WERI-Rb-1 (cell line): ENCODE results near the gene HPCAL1.

ENCODE experiments used
- DNase-seq: peaks from one replicate; pipeline ENCODE4 v3.0.0-alpha.2; 2020
- H3K27ac ChIP-seq: fragments of 250-450 bp; sonication (Bioruptor Pico); 2 replicates; pipeline ENCODE4 v1.5.1; 2020; ENCODE audit warnings: mild to moderate bottlenecking, moderate library complexity
- H3K27me3 ChIP-seq: fragments of 250-450 bp; sonication (Bioruptor Pico); 2 replicates; pipeline ENCODE4 v1.5.1; 2021; ENCODE audit warnings: mild to moderate bottlenecking, low read depth, moderate library complexity; ENCODE audit not compliant: insufficient read depth, severe bottlenecking
- H3K36me3 ChIP-seq: fragments of 250-450 bp; sonication (Bioruptor Pico); 2 replicates; pipeline ENCODE4 v1.5.1; 2020; ENCODE audit warnings: mild to moderate bottlenecking, moderate library complexity
- H3K4me3 ChIP-seq: 2 replicates; pipeline ENCODE4 v1.5.1; 2011; ENCODE audit warnings: low read depth, mild to moderate bottlenecking, control low read depth, low read length
- H3K9me3 ChIP-seq: fragments of 250-450 bp; sonication (Bioruptor Pico); 2 replicates; pipeline ENCODE4 v1.5.1; 2021; ENCODE audit warnings: mild to moderate bottlenecking, moderate library complexity; ENCODE audit not compliant: severe bottlenecking
- TF ChIP-seq, protein P1 (sequence below): IDR thresholded peaks from 2 replicates; pipeline ENCODE4 v1.5.1; 2011; ENCODE audit warnings: low read depth, mild to moderate bottlenecking, control low read depth, inconsistent platforms, low read length

HPCAL1 gene

DNA sequence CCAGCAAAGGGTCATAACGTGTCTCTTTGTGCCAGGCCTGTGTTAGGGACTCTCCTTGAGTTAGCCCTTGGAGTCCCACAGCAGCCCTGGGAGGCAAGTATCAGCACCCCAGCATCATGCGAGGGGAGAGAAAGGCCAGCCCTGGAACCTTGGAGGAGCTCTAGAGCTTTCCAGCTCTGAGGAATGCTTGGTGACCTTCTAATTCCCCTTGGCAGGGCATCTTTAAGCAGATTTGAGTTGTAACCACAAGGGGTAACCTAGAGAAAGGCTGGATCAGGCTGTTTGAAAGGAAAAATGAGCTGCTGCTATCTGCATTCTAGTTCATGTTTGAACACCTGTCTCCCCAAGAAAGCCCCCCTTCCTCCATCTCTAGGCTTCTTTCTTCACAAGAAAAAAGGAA, 169.3 kb downstream of the HPCAL1 start:
- H3K36me3 ChIP-seq = no peaks in the 10 kb centered on the region
- no peaks in the 10 kb centered on the region for H3K9me3 ChIP-seq
- H3K27ac ChIP-seq = no peak overlapping the region
- peak; percentile 48 for DNase-seq
- H3K4me3 ChIP-seq = no peak overlapping the region
- H3K27me3 ChIP-seq = no peaks in the 10 kb centered on the region
- TF ChIP-seq, protein P1, sequence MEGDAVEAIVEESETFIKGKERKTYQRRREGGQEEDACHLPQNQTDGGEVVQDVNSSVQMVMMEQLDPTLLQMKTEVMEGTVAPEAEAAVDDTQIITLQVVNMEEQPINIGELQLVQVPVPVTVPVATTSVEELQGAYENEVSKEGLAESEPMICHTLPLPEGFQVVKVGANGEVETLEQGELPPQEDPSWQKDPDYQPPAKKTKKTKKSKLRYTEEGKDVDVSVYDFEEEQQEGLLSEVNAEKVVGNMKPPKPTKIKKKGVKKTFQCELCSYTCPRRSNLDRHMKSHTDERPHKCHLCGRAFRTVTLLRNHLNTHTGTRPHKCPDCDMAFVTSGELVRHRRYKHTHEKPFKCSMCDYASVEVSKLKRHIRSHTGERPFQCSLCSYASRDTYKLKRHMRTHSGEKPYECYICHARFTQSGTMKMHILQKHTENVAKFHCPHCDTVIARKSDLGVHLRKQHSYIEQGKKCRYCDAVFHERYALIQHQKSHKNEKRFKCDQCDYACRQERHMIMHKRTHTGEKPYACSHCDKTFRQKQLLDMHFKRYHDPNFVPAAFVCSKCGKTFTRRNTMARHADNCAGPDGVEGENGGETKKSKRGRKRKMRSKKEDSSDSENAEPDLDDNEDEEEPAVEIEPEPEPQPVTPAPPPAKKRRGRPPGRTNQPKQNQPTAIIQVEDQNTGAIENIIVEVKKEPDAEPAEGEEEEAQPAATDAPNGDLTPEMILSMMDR = peak; percentile 24; the same call in 1 of the 2 replicates

DNA sequence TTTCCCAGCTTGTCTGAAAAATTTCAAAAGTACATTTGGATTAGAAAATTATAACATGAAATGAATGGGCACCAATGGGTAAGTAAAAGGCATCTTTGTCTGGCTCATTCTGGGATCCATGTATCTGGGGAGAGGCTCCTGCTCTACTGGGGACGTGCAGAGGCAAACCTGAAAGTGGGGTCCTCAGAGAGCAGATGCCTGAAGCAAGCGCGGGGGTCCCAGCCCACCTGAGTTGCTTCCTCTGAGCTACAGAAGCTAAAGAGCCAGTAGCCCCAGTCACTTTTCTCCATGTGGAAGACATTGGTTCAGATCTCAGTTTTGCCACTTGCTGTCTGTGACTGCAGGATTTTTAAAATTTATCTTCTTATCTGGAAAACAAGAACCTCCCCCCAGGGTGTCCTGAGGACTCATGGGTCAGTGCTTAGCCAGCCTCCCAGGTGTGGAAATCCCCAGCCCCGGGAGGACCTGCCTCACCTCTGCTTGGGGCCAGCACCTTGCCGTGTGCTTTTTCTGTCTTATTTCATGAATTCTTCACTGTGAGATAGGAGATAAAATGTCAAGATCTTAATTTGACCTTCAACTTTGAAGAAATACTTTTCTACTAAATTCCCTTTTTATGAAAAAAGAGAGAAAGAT, 170.5 kb downstream of the HPCAL1 start:
- no peaks in the 10 kb centered on the region for H3K36me3 ChIP-seq
- TF ChIP-seq, protein P1 = no peak

DNA sequence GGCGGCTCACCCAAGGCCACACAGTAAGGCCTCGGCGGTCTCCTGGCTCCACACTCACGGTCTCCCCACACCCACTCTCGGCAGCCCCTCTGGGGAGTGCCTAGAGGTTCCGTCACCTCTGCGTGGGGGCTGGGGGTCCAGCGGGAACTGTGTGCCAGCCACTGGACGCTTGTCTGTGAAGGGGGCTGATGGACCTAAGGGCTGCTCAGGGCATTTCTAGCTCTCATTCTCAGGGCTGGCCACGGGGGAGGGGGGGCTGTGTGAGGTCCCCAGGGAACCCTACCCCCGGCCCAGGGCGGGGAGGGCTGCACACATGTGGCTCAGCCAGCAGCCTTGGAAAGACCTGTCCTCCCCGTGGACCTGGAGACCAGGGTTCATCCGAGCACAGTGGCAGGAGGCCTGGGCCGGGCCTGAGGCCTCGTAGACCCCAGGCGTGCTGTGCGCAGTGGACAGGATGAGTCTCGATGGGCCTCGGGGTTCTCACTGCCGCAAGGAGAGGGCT, 172.6 kb downstream of the HPCAL1 start:
- Histone ChIP-seq H3K27me3 (no peaks in the 10 kb centered on the region), H3K9me3 (no peaks in the 10 kb centered on the region), H3K36me3 (no peaks in the 10 kb centered on the region), H3K4me3 (no peak overlapping the region), H3K27ac (peak overlapping the region; percentile 76)
- DNase-seq = no peak
- TF ChIP-seq, protein P1 = no peak

More for the DNA sequence above, 170.5 kb downstream of the HPCAL1 start:
- peak; percentile 55 for DNase-seq
- Histone ChIP-seq H3K27me3 (no peaks in the 10 kb centered on the region), H3K4me3 (no peak overlapping the region), H3K9me3 (no peaks in the 10 kb centered on the region), H3K27ac (peak overlapping the region; percentile 27)

DNA sequence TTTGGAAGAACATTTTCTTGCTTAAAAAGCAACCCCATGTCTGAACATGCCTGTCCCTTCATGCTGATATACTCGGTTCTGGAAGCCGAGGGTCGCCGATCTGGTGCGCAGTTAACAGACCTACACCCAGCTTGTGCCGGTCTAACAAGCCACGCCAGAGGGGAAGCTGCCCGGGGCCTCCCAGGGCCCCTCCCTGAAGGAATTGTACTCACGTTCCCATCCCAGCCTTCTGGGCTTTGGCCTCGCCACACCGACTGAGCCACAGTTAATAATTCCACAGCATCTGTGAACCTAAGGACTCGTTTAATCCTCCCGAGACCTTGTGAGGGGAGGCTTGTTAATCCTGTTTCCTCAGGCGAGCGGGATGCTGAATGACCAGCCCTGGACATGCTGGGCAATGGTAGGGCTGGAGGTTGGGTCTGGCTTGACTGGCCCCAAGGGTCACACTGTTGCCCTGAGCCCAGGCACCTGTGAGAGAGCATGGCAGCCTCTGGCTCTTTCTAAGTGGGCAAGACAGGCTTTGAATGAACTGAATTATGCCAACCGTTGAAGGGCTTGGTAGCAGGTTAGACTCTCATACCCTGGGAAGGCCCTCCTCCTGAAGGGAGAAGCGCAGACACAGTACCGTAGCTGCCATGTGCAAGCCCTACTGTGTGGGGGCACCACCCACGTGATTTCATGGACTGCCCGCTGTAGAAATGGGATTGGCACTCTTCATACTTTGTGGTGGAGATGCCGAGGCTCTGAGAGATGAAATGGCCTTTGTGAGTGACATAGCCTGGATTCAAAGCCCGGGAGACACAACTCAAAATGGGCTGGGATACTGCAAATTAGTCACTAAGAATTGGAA, 173.3 kb downstream of the HPCAL1 start:
- Histone ChIP-seq H3K27ac (peak overlapping the region; percentile 76), H3K9me3 (no peaks in the 10 kb centered on the region), H3K27me3 (no peaks in the 10 kb centered on the region), H3K4me3 (no peak overlapping the region), H3K36me3 (no peaks in the 10 kb centered on the region)
- TF ChIP-seq, protein P1 = no peak
- DNase-seq = peak; percentile 94

DNA sequence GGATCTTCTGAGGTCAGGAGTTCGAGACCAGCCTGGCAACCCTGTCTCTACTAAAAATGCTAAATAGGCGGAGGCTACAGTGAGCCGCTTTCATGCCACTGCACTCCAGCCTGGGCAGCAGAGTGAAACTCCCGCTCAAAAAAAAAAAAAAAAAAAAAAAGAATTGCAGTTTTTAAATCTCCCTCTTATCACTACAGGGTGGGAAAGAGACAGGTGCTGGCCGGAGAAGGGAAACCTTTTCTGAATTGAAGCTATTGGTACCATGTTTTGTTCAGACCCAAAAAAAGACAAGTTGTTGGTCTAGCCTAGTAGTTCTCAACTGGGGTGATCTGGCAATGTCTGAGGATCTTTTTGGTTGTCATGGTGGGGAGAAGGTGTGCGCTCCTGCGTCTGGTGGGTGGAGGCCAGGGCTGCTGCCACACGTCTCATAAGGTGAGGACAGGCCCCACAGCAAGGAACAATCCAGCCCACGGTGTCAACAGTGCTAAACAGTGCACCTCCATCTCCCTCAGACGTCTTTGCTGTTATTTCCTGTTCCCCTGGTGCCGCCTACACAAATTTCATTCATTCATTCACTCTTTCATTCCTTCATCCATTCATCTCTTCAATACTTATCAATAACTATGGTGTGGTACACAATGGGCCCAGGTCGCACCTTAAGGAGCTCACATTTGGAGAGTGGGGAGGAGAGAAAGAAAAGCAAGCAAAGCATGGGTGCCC, 174.2 kb downstream of the HPCAL1 start:
- TF ChIP-seq, protein P1 = no peak
- H3K9me3 ChIP-seq = no peaks in the 10 kb centered on the region

More for the DNA sequence above, 174.2 kb downstream of the HPCAL1 start:
- no peak for DNase-seq
- Histone ChIP-seq H3K4me3 (no peak overlapping the region), H3K36me3 (no peaks in the 10 kb centered on the region), H3K27me3 (no peaks in the 10 kb centered on the region), H3K27ac (no peak overlapping the region; the same call in 1 of the 2 replicates)
